Activated CD4-positive, alpha-beta T cell treated with anti-CD3 and anti-CD28 coated beads, Interleukin-2, Interleukin-6, amounts not matched to agents 100 ng/mL and 50 ng/mL, durations not matched to agents 16 hours and 8 hours (primary cell): ENCODE data around the gene ARPP19.
"Not testable (repeated sequence)": the region's sequence is repeated elsewhere in the genome, so short reads cannot be mapped to it uniquely, and the experiment has no call there.

ENCODE experiments used
- DNase-seq: peaks from one replicate; pipeline ENCODE4 v3.0.0-alpha.2; 2020

The ARPP19 gene

GRCh38 chr15:52568601-52569585 is at the start of gene ARPP19:
TSS of gene ARPP19 (minus strand) at chr15:52569030. CDS start at chr15:52568892, 138 bp downstream.
- DNase-seq: peak; percentile 92

DNA sequence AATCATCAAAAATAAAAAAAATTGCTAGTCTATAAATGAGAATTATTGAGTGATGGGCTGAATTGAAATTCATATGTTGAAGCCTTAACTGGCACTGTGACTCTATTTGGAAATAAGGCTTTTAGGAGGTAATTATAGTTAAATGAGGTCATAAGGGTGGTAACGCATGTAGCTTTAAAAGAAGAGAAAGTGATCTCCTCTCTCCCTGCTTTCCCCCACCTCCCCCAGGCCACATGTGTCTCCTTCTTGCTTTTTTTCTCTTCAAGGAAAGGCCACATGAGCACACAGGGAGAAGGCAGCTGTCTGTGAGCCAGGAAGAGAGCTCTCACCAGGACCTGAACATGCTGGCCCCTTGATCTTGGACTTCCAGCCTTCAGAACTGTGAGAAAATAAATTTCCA is 48.2 kb upstream of the ARPP19 start:
- no peak for DNase-seq

- DNase-seq: no peak
Observed at GRCh38 chr15:52615302-52615701, 46.5 kb upstream of the ARPP19 start.

- no peak for DNase-seq
Observed at GRCh38 chr15:52609593-52609992, 40.8 kb upstream of the ARPP19 start.

GRCh38 chr15:52584414-52584813 is 15.6 kb upstream of the ARPP19 start:
- DNase-seq: no peak

DNA sequence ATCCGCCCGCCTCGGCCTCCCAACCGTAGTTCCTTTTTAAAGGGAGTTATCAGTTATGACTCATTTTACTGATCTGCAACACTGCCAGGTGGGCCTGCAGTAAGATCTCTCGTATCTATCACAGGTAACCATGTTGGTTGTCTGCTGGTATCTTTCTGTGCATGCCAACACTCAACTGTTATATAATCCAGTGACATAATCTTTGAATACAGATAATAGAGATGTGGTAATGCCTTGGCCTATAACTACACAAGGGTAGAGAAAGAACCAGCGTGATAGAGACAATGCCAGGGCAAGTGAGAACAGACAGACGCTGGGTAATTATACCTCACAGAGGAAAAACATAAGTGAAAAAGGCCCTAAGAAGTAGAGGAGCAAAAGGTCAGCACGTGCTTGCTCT is 11.0 kb upstream of the ARPP19 start:
- no peak for DNase-seq

DNA sequence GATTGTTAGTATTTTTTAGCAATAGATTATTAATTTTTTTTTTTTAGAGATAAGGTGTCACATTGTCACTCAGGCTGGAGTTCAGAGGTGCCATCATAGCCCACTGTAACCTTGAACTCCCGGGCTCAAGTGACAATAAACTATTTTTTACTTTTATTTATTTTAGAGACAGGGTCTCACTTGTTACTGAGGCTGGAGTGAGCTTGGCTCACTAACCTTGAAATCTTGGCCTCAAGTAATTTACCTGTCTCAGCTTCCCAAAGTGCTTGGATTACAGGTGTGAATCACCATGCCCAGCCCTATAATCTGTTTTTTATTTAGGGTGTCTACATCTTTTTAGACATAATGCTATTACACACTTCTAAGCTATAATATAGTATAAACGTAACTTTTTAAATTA is 7.9 kb upstream of the ARPP19 start:
- DNase-seq: no peak

DNA sequence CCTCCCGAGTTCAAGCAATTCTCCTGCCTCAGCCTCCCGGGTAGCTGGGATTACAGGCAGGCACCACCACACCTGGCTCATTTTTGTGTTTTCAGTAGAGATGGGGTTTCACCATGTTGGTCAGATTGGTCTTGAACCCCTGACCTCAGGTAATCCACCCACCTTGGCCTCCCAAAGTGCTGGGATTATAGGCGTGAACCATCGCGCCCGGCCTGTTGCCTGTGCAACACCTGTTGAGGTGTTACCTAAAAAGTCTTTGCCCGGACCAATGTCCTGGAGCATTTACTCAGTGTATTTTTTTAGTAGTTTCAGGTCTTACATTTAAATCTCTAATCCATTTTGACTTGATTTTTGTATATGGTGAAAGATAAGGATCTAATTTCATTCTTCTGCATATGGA is 6.7 kb upstream of the ARPP19 start:
- DNase-seq: not testable (repeated sequence)

- DNase-seq: no peak
Observed at GRCh38 chr15:52575072-52575471, 6.2 kb upstream of the ARPP19 start.

GRCh38 chr15:52574623-52575022 is 5.8 kb upstream of the ARPP19 start:
- DNase-seq: not testable (repeated sequence)

GRCh38 chr15:52567871-52568600 is 794 bp downstream of the ARPP19 start:
- peak; percentile 39 for DNase-seq

GRCh38 chr15:52566889-52567288 is 1.9 kb downstream of the ARPP19 start:
- peak; percentile 16 for DNase-seq

GRCh38 chr15:52565417-52566358 is 3.1 kb downstream of the ARPP19 start:
- peak; percentile 14 for DNase-seq

- no peak for DNase-seq
Observed at GRCh38 chr15:52563501-52564060, 5.2 kb downstream of the ARPP19 start.

DNA sequence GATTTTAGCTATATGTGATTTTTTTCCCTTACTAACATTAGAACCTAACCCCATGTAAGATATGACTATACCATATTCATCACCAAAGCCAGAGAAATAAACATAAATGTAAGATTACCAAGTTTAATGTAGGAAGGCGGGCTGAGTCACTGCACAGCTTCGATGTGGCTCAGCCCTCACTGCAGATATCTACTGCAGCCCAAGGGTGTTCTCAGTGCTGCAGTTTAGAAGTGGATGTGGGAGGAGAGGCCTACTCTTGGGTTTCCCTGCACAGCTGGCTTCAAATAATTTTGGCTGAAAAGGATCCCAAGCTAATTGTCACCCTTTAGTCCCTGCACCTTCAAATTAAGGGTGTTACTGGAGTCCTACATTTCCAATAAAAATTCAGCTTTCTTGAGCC is 9.3 kb downstream of the ARPP19 start:
- DNase-seq: peak; percentile 78

DNA sequence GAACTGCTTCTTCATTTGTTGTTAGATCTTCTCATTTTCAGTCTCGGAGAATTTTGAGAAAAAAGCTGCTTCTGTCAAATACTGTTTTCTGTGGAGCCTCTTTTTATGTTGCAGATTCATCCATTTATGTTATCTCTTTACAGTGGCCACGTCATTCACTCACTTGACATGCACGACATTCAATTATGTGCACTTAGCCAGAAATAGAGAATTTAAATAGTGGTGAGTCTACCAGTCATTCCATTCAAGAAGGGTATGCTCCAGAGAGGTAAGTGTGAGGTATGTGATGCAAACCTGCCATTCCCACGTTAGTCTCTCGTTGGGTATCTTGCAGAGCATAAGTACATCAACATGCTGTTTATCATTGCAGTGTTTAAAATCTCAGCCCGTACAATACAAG is 9.8 kb downstream of the ARPP19 start:
- peak; percentile 52 for DNase-seq

- peak; percentile 90 for DNase-seq
Observed at GRCh38 chr15:52558196-52558595, 10.6 kb downstream of the ARPP19 start.

DNA sequence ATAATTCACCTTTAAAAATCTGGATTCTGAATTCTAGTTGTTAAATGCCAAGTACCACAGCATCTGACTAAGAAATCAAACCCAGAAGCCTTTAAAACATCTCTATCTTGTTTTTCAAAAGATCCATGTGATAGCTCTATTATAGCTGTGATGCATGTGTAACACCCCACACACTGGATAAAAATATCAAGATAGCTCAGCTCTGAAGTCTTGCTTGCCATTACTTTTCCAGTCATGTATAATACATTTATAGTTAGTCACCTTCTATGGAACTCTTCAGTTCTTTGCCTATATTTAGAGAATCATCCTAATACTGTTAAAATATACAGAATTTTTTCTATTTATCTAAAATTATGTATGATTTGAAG is 11.6 kb downstream of the ARPP19 start:
- DNase-seq: no peak

- no peak for DNase-seq
Observed at GRCh38 chr15:52556524-52557273, 12.1 kb downstream of the ARPP19 start.

DNA sequence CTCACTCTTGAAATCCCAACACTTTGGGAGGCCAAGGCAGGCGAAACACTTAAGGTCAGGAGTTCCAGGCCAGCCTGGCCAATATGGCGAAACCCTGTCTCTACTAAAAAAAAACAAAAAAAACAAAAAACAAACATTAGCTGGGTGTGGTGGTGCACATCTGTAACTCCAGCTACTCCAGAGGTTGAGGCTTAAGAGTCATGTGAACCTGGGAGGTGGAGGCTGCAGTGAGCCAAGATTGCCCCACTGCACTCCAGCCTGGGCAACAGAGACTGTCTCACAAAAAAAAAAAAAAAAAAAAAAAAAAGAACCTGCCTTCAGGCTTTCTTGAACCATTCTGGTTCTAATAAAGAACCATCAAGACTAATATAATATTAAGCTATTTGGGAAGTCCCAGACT is 16.5 kb downstream of the ARPP19 start:
- DNase-seq: no peak

DNA sequence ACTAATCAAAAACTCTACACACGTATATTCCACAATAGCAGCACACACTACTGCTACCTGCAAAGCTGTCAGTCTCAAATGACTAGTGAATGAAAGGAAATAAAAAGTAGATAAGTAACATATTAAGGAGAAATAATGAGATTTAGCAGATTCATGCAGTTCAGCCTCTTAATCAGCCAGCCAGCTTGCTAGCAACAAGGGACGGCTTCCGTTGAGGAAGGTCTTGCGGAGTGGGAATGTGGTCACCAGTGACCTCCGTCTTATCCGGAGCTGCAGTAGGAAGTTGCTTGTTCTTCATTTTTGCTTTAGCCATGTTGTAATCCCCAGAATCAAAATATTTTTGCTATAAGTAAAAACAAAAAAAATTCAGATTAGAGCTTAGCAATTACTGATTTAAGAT is 17.1 kb downstream of the ARPP19 start:
- no peak for DNase-seq

GRCh38 chr15:52551186-52551585 is 17.6 kb downstream of the ARPP19 start:
- DNase-seq: not testable (repeated sequence)
